CD1c-positive myeloid dendritic cell (primary cell): ENCODE results near the gene BEND6.

Experiments
- DNase-seq: peaks from one replicate; pipeline ENCODE4 v3.0.0-alpha.2; 2016; ENCODE audit errors: extremely low spot score

Gene BEND6

DNA sequence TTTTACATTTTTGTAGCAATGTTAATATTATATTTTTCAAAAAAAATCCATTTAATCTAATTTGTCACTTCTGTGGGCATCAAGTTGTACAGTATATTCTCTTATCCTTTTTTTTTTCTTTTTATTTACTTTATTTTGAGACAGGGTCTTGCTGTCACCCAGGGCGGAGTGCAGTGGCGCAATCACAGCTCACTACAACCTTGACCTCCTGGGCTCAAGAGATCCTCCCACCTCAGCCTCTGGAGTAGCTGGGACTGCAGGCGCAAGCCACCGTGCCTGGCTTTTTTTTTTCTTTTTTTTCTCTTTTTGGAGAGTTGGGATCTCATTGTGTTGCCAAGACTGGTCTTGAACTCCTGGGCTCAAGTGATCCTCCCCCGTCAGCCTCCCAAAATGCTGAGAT lies 14.4 kb upstream of the BEND6 start:
- DNase-seq: no peak

DNA sequence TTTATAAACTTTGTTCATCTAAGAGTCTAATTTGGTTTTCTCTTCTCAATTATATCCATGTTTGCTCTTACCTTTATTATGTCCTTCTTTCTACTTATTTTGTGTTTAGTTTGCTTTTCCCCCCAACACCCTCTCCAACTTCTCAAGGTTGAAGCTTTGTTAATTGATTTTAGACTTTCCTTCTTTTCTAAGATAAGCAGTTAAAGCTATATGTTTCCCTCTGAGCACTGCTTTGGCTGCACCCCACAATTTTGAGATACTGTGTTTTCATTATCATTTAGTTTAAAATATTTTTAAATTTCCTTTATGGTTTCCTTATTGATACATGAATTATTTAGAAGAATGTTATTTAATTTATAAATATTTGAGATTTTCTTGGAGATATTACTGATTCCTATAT lies 13.9 kb upstream of the BEND6 start:
- no peak for DNase-seq

DNA sequence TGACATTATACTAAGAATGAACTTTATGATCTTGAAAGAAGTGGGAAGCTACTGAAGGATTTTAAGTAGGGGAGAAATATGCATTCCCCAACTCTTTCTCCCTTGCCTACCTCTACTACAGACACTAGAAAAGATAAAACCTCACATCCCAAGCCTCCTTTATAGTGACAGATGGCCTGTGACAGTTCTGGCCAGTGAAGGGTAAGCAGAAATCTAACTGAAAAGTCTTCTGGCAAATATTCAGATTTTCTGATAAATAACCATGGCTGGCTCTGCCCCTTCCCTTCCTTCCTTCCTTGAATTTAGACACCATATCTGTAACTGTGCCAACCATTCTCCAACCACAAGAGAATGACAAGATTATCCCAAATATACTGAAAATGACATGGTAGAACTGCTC lies 10.2 kb upstream of the BEND6 start:
- no peak for DNase-seq

DNA sequence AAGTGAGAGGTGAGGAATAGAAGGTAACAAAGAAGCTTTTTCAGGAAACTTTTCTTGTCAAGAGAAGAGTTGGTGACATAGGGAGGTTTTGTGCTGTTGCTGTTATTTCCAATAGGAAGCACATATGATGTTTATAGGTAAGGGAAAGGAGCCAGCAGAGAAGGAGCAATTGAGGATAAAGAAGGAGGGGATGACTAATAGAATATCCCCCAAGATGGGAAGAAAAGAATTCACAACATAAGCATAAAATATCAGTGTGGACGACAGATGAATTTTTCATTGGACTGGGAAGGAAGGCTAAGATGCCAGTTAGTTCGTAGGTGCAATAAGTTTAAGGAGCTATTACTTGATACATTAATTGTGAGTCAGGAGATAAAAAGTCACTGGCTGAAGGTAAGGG lies 8.5 kb upstream of the BEND6 start:
- DNase-seq: no peak

DNA sequence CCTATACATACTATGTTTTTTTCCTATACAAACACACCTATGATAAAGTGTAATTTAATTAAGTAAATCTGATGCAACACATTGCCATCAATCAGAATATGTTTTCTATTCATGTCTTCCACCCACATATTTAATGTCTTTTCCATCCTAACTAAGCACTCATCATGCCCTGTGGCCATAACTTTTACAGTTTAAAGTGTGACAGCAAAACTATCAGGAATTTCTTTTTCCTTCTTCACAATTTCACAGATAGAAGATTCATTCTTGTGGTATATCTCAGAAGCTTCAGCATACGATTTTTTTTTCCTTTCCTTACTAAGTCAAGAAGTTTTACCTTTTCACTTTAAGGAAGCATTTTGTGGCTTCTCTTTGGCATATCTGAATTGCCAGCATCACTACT lies 7.0 kb upstream of the BEND6 start:
- no peak for DNase-seq

DNA sequence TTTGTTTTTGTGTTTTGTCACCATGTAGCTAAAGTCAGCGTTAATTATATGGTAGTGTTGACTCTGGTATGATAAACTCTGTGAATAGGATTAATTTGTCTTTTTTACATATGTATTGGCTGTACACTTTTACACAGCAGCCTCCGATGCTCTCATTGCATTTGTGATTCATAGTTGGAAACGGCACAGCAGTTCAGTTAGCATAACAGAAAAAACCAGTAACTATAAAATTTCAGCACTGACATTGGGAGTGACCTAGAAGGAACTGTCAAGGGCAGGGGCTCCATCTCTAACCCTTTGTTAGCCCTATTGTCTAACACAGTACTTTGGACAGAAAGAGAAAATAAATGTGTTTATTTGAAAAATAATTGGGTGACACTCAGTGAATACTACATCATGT lies 5.6 kb upstream of the BEND6 start:
- no peak for DNase-seq

DNA sequence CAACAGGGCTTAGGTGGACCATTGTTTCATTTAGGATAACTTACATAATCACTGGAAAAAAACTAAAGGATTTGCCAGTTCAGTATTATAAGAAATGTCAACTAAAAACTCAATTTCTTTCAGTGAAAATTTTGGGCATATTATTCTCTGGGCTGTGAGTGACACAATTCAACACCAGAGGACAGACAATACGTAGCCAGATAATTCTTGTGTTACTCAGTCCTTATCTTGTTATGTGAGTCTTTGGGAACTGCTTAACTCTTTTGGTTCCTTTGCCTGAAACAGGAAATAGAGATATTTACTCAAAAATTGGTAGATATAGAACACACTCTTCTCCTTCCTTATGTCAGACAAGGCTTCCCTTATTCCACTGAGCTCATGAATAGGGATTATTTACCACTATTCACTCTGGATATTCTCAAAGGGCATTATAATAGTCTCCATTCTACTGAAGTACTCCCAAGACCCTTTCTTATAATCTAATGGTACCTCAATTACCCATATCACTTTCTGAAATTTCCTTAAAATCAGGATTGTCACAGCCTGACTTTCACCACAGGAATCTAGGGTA lies 4.9 kb upstream of the BEND6 start:
- no peak for DNase-seq

DNA sequence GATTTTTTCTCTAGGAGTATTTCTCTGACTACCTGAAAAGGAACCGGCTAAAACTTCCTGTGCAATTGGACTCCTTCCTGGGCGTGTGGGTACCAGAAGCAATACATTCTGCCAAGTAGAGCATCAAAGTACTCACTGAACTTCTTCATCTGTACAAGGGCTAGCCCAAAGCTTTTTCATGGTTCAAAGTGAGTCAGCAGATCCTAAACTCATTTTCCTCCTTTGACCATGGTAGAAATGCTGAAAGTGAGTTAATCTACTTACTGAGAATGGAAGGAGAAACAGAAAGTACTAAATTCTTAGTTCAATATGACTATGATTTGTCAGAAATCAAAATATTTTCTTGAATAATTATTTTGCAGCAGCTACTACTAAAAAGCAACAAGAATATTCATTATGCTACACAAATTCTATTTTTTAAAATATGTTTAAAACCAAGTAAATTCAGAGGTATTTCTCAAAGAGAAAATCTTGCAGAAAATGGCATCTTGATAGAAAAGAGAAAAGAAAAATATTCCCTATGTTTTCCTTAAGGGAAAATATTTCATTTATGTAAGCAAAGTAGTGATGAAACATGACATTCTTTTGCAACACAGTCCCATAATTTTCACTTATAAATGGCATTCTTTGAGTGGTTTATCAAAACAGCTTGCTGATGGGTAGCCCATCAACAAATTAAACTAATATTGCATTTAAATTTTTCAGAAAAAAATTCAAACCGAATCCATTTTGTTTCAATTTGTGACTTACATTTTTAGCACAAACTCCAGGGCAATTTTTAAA lies 3.7 kb upstream of the BEND6 start:
- no peak for DNase-seq

DNA sequence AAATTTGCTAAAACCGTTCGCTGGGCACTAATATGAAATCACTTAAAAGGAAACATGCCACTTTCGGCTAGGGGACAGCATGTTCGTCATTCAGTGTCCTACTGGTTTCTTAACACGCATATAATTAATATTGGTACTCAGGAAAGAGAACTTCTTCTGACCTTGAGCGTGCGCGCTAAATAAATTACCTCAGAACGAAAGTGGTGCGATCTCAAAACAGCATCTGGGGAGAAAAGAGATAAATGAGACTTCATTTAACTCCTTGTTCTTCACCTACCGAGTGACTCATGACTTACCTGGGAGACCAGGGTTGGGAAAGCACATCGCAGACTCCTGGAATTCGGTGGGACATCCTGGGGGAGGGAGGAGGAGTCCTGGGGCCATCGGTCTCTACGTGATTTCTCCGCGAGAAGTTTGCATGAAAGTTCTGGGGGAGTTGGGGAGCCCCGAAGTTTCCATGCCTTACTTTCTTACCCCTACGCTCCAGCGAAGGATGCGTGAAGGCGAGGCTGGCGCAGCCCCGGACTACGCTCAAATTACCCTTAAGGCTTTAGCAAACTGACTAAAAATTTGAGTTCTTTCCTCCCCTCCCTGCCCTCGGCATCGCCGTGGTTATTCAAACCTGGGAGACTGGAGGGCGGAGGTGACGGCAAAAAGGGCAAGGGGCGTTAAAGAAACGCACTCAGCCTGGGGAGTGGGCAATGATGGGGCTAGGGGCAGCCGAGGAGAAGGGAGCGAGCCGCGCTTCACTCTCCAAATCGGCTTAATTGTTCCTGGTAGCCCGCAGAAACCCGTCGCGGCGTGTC lies 1.1 kb upstream of the BEND6 start:
- peak; percentile 45 for DNase-seq

DNA sequence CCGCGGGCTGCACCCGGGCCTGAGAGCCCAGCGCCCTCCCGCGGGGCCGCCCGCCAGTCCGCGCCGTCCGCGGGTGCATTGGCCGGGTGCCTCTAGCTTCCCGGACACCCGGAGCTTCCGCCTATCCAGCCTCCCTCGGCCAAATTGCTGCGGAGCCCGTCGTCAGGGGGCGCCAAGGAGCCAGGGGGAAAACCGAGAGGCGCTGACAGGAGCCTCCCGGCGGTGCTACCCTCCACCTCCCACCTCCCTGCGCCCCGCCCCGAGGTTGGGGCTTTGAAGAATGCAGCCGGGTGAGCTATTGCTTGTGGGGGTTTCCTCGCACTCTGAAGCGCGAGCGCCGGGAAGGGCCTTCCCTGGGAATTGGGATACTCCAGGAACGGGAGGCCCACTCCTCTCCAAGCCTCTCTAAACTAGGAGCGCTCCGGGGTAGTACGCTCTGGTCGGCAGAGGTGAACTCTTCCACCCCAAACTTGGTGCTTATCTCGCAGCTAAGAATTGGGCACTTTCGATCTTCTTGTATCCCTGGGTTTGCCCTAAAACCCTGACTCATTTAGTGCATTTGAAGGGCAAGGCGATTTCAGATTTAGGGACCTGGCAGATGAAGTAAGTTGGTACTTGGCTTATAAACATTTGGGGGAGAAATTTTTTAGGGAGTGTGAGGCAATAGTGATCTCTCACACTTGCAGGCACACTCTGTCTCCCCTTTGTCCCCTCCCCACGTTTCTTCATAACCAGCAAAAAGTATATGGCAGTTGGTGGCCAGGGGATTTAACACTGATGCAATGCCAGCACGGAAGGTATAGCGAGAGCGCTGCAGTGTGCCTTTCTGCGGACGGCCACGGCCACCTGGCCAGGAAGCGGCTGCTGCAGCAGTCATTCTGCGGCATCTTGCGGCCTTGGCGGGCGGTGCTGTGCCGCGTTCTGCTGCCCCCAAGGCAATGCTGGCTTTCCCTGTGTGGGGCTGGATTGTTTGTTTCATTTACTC lies 556 bp downstream of the BEND6 start:
- DNase-seq: peak; percentile 83

DNA sequence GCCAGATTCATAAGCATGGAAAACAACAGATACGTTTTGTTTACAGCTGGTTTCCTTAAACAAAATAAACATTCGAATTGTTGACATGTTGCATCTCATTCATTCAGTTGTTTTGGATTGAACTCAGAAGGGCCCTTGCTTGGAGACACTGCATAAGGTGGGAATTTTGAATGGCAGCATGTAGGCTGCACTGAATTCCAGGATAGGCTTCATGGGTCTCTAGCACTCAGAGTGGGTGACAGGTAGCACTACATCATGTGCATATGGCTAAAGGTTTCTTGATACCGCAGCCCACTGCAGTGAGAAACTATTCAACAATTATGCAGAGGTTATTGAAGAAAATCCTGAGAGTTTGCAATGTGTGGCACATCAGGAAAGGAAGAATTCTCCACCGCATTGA lies 1.6 kb downstream of the BEND6 start:
- no peak for DNase-seq

DNA sequence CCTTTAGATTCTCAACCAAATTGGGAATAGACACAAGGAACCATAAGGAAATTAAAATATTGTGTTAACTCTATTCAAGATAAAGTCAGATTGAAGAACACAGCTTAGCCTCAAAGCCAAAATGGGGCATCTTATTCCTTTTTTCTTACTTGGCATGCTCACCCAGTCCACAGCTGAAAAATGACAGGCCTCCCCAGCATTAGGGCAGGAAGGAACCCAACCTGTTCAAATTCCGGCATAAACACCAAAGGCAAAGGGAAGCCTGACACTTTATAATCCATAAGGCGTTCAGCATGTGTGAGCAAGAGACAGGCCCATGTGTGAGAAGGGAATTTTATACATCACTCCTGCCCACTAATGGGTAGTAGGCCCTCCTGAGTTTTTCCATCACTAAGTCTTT lies 2.9 kb downstream of the BEND6 start:
- no peak for DNase-seq

DNA sequence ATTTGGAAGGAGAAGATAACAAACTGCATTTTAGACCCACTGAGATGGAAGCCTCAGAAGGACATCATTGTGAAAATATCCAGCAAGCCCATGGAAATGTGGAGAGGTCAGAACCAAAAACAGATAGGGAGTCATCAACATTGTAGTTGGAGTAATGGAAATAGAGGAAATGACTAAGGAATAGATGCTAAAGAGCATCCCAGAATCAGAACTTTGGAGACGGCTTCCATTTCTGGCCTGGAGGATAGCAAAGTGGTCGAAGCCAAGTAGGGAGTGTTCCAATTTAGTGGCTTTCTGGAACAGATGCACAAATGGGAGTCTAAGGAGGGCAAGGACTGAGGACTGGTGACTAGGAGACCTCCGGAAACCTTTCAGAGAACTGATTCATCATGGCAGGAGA lies 3.6 kb downstream of the BEND6 start:
- DNase-seq: no peak

DNA sequence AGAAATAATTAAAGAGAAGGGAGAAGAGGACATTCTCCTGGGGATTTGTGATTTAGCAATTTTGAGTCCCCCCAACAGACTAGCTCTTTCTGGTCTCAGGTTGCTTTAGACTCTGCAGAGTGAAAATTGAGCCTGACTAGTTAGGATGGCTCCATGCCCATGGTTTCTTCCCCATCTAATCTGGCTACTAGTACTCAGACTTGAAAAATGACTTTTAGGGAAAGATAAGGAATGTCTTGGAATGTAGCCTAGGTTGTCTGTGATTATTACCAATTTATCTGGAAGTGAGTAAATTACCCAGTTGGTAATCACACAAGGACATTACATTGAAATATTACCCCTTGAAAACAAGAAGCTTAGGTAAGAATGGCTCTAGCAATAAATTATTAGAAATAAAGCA lies 4.2 kb downstream of the BEND6 start:
- DNase-seq: no peak

DNA sequence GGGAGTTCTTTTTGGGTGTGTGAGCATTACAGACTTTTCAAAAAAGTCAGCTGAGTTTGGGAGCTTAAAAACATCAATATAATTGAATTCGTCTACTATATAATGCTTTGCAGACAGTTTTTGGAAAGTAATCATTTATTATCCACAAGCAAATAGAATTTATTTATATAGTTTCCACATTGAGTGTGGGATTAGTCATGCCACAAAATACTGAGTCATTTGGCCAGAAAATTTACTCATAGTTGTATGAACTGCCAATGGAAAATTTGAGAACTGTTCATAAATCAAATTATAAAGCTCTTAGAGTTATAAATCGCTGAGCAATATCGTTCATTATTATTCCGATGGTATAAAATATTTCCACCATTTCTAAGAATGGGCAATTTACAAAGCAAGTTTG lies 5.0 kb downstream of the BEND6 start:
- no peak for DNase-seq

DNA sequence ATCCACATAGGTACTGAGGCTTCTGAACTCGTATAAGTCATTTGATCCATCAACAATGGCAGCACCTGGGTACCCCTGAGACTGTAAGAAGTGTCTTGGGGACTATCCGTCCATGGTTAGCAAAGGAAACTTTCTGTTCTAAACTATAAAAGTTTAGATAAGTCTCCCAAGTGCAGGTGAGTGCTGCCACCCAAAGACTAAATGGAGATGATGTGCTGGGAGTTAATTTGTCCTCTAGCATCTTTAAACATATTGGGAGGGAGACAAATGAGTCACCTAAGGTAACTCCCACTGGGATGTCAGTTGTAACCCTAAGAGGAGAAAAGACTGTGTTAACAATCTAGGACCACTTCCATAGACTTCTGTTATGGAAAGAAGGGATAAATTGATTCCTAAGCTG lies 6.2 kb downstream of the BEND6 start:
- DNase-seq: no peak

DNA sequence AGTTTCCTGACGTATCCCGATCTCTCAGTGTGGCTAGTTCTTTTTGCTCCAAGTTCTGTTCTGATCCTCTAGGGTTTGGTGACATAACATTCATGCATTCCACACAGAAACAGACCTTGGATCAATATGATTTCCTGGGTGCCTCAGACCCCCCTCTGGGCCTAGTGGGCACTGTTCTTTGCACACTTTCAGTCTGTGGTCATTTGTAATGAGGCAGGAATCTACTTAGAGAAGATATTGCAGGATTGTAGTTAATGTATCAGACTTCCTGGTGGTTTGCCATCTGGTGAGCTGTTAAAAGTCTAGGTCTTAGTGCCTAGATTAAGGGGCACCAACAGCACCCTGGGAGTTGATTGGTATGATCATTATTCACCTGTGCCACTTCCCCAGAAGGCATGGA lies 7.5 kb downstream of the BEND6 start:
- no peak for DNase-seq

DNA sequence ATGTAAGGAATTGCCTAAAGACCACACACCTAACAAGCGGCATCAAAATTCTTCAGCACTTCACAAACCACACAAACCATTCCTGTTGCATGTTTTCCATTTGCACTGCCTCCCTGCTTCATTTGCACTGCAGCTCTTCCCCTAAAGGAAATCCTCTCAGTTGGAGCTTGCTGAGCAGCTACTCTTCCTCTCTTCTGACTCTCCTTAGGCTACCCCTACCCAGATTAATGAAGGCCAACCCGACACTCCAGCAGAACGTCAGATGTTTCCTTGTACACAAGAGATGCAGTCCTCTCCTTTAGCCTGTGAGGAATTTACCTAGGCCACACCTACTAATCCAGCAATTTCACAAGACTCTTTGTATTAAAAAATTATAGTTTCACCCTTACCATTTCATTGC lies 8.1 kb downstream of the BEND6 start:
- DNase-seq: no peak

DNA sequence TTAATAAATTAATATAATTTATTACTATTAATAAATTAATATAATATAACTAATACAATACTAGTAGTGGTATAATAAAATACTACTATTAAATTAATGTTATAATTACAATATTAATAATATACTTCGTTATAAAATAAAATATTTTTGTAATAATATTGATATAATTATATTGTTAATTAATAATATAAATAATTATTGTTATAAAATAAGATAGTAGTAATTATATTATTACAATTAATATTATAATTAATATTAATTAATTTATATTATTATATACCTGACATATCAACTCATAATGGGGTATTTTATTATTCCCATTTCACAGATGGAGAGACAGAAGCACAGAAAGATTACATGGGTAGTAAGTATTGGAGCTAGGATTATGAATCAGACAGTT lies 8.9 kb downstream of the BEND6 start:
- no peak for DNase-seq

DNA sequence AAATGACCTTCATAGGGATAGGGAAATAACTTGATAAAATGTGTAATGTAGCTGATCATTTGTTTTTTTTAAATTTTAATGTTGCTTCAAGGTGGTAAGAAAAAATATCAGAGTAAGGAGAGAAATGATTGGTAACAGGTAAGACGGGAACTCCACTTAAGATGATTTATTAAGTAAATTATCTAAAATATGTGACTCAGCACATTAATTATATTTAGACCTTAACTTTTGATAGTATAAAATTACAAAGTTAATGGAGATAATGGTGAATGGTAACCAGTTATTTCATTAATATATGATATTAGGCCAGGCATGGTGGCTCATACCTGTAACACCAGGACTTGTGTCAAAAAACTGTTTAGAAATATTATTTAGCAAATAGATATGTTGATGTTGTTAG lies 10.2 kb downstream of the BEND6 start:
- no peak for DNase-seq

DNA sequence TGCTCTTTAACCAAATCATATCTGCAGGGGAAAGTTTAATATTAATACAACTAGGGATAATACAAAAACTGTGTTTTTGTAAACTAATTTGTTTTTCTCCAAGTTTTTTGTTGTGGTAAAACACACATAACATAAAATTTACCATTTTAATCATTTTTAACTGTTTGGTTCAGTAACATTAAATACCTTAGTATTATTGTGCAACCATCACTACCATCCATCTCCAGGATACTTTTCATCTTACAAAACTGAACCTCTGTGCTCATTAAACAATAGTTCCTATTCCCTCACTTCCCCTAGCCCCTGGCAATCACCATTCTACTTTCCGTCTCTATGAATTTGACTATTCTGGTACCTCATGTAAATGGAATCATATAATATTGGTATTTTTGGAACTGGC lies 15.9 kb downstream of the BEND6 start:
- no peak for DNase-seq

DNA sequence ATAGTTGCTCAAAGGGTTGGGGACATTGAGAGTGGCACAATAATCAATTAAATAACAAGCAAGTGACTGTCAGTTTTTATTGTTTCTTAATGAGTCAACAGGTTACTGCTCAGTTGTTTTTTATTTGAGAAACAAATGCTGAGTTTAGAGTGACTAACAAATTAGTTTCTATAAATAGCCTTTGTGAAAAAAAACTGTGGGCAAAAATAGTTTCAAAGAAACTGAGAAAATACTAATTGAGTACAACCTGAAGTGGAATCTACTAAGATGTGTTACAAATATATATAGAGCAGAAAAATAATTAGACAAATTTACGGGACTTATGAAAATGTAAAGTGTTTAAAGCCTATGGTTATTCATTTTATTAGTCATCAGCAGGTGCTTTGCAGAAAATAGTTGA lies 22.3 kb downstream of the BEND6 start:
- DNase-seq: no peak
